Keratinocyte (primary cell): ENCODE results near the gene PHAF1.

Source experiments
- CTCF ChIP-seq, 3 experiments: IDR thresholded peaks in 1 of 3; conservative IDR thresholded peaks in 1 of 3; optimal IDR thresholded peaks in 1 of 3; 2 replicates in 2 of 3; 3 replicates in 1 of 3; pipeline versions ENCODE3 to v1.5.1; 2011; ENCODE audit warnings: low read length in 3 of 3, mild to moderate bottlenecking in 3 of 3, moderate library complexity in 2 of 3, control low read depth in 1 of 3, inconsistent platforms in 1 of 3; ENCODE audit not compliant: insufficient read depth in 2 of 3; ENCODE audit errors: extremely low read depth in 1 of 3
- EZH2 ChIP-seq: IDR thresholded peaks from one replicate; pipeline ENCODE4 v1.6.1; 2012; ENCODE audit warnings: inconsistent platforms, mild to moderate bottlenecking, low read length, moderate library complexity

GRCh38 chr16:67144943-67145342 lies 35.2 kb downstream of the PHAF1 start:
- no peak for TF ChIP-seq CTCF (optimal IDR thresholded peaks at IDR 0.05 in 1 of 3, IDR thresholded peaks at IDR 0.05 in 1 of 3, conservative IDR thresholded peaks at IDR 0.05 in 1 of 3; ENCODE audit: extremely low read depth in 1 of 3, insufficient read depth in 2 of 3, low read length in 3 of 3)
- TF ChIP-seq EZH2: no peak
